Measurements from ENCODE around the gene CD2.

The CD2 gene, protein sequence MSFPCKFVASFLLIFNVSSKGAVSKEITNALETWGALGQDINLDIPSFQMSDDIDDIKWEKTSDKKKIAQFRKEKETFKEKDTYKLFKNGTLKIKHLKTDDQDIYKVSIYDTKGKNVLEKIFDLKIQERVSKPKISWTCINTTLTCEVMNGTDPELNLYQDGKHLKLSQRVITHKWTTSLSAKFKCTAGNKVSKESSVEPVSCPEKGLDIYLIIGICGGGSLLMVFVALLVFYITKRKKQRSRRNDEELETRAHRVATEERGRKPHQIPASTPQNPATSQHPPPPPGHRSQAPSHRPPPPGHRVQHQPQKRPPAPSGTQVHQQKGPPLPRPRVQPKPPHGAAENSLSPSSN

DNA sequence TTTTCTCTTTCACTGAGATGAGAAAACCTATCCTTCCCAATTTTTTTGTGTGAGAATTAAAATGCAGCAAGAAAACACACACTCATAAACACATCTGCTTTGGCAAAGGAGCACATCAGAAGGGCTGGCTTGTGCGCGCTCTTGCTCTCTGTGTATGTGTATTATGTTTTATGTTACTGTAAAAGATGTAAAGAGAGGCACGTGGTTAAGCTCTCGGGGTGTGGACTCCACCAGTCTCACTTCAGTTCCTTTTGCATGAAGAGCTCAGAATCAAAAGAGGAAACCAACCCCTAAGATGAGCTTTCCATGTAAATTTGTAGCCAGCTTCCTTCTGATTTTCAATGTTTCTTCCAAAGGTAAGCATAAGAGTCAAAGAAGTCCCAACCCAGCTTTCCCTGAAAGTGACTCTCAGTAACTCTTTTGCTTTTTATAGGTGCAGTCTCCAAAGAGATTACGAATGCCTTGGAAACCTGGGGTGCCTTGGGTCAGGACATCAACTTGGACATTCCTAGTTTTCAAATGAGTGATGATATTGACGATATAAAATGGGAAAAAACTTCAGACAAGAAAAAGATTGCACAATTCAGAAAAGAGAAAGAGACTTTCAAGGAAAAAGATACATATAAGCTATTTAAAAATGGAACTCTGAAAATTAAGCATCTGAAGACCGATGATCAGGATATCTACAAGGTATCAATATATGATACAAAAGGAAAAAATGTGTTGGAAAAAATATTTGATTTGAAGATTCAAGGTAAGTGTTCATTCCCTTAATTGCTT, at the start of gene CD2:
Gene CD2, plus strand, starts transcription at position 233 of the 780 bp plus-strand sequence. Its CDS starts 63 bp downstream, at position 296.
- DNase-seq = no peak

DNA sequence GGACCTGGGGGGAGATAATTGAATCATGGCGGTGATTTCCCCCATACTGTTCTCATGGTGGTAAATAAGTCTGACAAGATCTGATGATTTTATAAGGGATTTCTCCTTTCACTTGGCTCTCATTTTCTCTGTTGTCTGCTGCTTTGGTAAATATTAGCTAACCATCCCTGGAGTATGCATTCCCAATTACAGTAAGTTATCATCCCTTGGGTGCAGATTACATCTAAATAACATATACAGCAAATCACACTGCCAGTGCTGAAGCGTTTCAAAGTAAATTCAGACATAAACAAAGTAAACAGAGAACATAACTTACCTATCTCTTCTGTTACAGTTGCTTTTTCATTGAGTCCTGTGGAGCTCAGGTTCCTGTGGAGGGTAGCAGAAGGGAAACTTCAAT, 48.1 kb upstream of the CD2 start:
- no peak for DNase-seq

DNA sequence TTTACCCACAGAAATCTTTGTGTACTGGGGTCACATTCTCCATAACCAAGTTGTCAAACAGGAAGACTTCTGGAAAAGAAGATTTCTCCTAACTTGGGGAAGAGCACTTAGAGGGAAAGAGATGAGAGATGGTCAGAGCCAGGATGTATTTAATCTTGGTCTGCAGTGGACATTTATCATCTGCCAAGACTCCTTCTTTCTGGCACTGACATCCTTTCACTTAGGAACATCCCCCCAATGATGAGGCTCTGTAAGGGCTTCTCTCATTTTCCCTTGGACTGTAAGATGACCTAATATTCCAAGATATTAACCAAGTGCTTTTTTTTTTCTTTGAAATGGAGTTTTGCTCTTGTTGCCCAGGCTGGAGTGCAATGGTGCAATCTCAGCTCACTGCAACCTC, 47.4 kb upstream of the CD2 start:
- DNase-seq = no peak

DNA sequence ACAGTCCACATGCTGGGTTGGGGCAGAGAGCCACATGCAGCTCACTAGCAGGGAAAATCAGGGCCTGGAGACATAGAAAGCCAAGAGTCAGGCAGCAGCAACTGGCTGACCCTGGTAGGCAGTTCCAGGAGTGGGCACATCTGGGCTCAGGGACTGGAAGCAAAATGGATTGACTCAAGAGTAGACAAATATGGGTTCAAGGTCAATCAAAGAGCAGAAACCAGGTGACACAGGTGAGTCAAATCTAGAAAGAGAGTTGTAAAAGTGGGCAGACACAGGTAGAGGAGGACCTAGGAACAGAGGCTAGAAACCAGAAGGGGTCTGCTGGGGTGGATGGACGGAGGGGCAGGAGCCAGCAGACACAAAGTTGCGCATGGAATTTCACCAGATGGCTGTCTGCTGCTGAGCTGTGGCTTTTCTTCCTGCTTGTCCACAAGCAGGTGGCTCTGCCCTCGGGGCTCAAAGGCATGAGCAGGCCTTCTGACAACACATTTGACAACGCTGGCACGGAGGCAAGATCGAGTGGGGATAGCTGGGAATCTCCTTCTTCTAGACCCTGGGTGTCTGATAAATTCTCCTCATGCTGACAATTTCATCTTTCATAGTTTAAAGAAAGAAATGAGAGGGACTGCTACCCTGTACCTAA, 45.9 kb upstream of the CD2 start:
- no peak for DNase-seq

- DNase-seq = no peak
These were observed 44.5 kb upstream of the CD2 start for GRCh38 chr1:116709666-116710167.

DNA sequence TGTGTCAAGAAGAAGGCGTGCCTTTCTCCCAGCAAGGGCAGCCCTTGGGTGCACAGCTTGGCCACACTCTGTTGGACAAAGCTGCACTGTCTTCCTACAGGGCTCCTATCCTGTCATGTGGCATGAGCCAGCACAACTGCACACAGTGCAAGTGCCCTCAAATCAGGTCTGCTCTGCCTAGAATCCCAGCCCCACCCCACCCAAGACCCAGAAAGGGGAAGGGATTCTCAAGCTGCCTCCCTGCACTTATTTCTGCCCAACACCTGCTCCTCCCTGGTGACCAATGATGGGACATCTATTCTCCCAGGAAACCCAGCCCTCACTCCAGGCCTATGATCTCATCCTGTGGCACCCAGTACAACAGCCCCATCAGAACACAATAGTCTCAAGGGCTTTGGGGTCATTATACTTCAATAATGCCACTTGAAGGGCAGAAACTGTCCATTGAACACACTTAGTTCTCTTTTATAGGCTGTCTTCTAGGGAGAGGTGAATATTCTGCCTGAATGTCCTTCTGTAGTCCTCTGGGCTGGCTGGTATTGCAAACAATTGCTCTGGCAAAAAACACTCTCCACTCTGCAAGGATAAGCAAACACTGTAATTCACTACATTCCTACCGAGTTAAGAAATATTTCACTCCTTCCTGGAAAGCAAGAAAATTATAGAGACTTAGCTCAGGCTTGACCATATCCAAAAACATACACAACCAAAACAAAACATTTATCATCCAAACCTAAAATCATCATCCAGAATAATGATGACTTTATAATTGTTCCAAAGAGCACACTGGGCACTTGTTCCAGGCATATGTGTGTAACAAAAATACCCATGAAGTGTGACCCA, 43.6 kb upstream of the CD2 start:
- no peak for DNase-seq

- peak; percentile 54 for DNase-seq
These were observed 42.9 kb upstream of the CD2 start for GRCh38 chr1:116711263-116711840.

DNA sequence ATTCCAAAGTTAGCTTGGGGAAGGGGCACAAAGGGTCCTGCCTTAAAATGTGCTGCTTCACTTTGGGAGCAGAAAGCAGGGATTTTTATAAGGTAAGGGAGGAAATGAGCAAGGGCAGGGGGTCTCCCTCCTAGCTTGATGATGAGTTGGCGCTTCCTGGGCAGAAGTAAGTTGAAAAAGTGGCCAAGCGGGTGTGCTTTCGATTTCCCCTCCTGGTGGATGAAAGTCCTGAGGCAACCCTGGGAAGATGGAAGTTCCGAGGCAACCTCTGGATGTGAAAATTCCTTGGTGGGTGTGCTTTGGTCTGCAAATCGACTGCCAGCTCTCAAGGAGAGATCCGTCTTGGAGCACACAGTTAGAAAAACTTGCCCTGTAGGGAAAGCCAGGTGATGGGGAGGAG, 41.7 kb upstream of the CD2 start:
- no peak for DNase-seq

DNA sequence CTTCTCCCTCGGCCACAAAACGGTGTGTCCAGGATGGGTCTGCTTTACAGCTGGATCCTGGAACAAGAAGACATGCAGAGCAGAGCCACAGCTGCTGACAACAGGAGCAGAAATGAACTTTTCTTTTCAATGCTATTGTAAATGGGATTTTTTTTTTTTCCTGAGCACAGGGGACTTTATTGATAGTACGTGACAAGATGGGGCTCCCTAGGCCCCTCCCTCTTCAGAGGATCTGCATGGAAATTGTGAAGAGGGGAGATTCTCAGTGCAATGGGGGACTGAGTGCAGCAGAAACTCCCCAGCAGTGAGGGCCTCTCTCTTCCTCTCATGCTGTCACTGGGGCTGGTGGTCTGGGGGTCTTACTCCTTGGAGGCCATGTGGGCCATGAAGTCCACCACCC, 40.8 kb upstream of the CD2 start:
- DNase-seq = no peak

DNA sequence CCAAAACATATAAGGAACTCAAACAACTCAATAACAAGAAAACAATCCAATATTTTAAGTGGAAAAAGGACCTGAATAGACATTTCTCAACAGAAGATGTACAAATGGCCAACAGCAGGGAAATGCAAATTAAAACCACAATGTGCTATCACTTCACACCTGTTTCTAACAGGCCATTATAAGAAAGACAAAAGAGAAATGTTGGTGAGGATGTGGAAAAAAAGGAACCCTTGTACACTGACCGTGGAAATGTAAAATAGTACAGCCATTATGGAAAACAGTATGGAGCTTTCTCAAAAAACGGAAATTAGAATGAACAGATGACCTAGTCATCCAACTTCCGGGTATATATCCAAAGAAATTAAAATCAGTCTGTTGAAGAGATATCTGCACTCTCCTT, 37.8 kb upstream of the CD2 start:
- DNase-seq = no peak

- DNase-seq = no peak
These were observed 36.9 kb upstream of the CD2 start for GRCh38 chr1:116717318-116717717.

DNA sequence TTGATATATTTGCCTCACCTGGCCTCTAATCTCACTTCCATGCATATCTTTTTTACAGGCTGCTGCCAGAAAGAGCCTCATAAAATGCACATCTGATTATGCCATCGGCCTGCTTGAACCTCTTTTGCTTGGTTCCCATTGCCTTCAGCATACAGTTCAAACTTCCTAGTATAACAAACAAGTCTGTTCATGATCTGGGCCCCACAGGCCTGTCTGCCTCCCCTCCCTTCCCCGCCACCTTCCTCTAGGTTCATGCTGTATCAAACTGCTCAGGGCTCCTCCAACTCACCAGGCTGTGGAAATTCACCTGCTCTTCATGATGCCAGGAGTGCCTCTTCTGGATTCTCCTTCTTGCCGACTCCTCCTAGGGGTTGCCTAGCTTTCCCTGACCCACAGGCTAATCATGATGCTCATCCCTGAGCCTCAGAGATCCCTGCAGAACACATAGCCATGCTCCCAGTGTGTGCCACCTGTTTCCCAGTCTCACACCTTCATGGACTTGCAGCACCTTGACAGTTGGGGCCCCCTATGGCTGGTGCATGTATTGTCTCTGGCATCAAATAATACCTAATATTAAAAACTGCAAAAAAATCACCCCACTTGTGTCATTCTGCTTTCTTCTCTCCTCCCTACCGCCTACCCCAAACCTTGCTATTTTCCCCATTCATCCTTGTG, 33.7 kb upstream of the CD2 start:
- DNase-seq = no peak

DNA sequence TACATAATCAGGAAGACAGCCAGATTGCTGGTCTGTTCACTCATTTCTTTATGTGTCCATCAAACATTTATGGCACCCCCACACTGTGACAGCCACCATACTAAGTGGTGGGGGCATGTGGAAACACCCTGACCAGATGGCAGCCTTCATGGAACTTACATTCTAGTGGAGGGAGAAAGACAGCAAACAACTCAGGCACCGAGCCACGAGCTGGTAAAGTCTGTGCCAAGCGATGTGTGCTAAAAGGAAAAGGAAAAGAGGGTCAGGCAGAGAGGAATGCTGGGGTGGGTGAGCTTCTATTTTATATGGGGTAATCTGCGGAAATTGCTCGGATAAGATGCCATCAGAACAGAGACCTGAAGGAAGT, 33.2 kb upstream of the CD2 start:
- DNase-seq = no peak

DNA sequence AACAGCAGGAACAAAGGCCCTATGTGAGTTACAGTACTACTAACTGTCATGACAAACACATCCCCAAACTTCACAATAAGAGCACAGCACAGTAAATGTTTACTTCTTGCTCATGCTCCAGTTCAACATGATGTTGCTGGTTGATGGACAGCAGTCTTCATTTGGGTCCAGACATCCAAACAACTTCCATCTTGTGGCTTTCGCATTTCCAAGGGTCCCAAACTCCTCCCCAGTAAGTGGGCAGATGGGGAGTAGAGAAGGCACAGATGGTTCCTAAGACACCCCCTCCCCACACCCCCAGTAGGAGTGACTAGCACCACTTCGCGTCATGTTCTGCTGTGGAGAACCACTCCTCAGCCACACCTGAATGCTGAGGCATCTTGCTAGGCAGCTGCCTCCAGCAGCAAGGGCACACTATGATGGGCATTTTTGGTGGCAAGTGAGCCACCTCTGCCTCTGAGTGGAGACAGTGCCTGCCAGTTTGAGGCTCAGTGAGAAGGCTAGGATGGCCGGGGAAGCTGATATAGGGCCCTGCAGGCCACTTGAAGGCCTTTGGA, 32.7 kb upstream of the CD2 start:
- DNase-seq = no peak

GRCh38 chr1:116722016-116722838, 32.0 kb upstream of the CD2 start:
- no peak for DNase-seq

DNA sequence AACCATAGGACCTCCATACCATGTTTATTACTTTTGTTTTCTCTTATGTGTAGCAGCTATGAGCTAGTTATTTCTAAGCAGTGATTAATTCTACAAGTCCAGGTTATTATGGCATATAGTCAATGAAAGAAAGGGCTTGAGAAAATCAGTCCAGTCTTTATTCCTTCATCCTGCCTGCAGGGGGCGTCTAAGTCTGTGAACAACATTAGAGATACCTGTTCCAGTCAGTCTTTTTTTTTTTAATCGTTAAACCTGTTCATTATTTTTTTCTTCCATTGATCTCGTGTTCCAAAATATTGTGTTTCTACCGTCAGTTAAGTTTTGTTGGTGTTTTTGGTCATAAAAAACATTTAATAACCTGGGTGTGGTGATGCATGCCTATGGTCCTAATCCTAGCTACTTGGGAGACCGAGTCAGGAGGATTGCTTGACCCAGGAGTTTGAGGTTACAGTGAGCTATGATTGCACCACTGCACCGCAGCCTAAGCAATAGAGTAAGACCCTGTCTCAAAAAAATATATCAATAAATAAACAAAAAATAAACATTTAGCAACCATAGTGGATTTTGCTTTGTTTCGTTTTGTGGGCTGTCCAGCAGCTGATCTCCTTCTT, 29.4 kb upstream of the CD2 start:
- no peak for DNase-seq

DNA sequence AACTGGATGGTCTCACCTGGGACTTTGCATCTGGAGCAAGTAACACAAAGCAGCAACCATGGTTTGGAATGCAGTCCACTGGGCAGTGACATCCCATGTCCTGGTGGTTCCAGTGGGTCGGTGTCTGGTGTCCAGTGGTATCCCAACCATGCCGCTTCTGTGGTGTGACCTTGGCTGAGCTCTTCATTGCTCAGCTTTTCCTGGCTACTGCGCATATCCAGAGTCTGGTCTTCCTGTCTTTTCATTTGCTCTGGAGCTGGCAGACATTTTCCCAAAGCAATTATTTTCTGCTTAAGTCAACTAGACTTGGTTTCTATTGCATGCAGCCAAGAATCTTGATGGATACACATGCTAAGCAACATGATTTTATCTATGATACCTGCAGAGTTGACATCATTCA, 28.4 kb upstream of the CD2 start:
- DNase-seq = no peak

- no peak for DNase-seq
These were observed 27.1 kb upstream of the CD2 start for GRCh38 chr1:116726872-116727820.

- no peak for DNase-seq
These were observed 22.8 kb upstream of the CD2 start for GRCh38 chr1:116731439-116731838.
